Transverse colon (tissue), 3 donors: ENCODE results near the gene HIP1.

Source experiments
- EP300 ChIP-seq: sonication (generic); formaldehyde crosslinking; IDR thresholded peaks from one replicate; pipeline ENCODE4 v1.6.1; 2017; ENCODE audit warnings: antibody characterized with exemption, low read depth
- TF ChIP-seq, protein P1 (sequence below), 5 experiments: fragments of 200-600 bp in 3 of 5; fragments of 450-650 bp in 2 of 5; sonication (generic) in 3 of 5; IDR thresholded peaks; 1 replicate in 2 of 5; 2 replicates in 3 of 5; pipeline ENCODE4 v1.5.1; 2016 to 2017; ENCODE audit warnings: antibody characterized with exemption in 5 of 5, inconsistent platforms in 3 of 5, mild to moderate bottlenecking in 2 of 5, moderate library complexity in 1 of 5

- TF ChIP-seq, protein P1, sequence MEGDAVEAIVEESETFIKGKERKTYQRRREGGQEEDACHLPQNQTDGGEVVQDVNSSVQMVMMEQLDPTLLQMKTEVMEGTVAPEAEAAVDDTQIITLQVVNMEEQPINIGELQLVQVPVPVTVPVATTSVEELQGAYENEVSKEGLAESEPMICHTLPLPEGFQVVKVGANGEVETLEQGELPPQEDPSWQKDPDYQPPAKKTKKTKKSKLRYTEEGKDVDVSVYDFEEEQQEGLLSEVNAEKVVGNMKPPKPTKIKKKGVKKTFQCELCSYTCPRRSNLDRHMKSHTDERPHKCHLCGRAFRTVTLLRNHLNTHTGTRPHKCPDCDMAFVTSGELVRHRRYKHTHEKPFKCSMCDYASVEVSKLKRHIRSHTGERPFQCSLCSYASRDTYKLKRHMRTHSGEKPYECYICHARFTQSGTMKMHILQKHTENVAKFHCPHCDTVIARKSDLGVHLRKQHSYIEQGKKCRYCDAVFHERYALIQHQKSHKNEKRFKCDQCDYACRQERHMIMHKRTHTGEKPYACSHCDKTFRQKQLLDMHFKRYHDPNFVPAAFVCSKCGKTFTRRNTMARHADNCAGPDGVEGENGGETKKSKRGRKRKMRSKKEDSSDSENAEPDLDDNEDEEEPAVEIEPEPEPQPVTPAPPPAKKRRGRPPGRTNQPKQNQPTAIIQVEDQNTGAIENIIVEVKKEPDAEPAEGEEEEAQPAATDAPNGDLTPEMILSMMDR (IDR thresholded peaks at IDR 0.05): no peak
- no peak for TF ChIP-seq EP300
Measured at GRCh38 chr7:75715864-75716263, 22.9 kb downstream of the HIP1 start.
